Body of pancreas (tissue), 4 donors: ENCODE measurements around the gene ADGRB3.

Source experiments
- CTCF ChIP-seq, 7 experiments: fragments of 450-650 bp in 4 of 7; fragments of 200-600 bp in 3 of 7; sonication (generic) in 3 of 7; IDR thresholded peaks; one replicate each; pipeline ENCODE4 v1.5.1; 2016 to 2019; ENCODE audit warnings: antibody characterized with exemption in 7 of 7
- POLR2A ChIP-seq, 3 donors: fragments of 450-650 bp; IDR thresholded peaks; one replicate each; pipeline ENCODE4 v1.6.1; 2016; ENCODE audit warnings: antibody characterized with exemption in 3 of 3, mild to moderate bottlenecking in 2 of 3

- TF ChIP-seq CTCF (IDR thresholded peaks at IDR 0.05) (no peak), POLR2A (IDR thresholded peaks at IDR 0.05) (no peak)
Observed at GRCh38 chr6:69164564-69165229, 529.6 kb downstream of the ADGRB3 start.
